NCI-H1694 (cell line): ENCODE results near the gene PPP6R3.
"Not testable (repeated sequence)": the region's sequence is repeated elsewhere in the genome, so short reads cannot be mapped to it uniquely, and the experiment has no call there.

Experiments
- DNase-seq: peaks from one replicate; lab custom pipeline; 2025; lab: John Stamatoyannopoulos, UW

Gene PPP6R3

GRCh38 chr11:68436162-68436888, 24.2 kb upstream of the PPP6R3 start:
- no peak for DNase-seq

DNA sequence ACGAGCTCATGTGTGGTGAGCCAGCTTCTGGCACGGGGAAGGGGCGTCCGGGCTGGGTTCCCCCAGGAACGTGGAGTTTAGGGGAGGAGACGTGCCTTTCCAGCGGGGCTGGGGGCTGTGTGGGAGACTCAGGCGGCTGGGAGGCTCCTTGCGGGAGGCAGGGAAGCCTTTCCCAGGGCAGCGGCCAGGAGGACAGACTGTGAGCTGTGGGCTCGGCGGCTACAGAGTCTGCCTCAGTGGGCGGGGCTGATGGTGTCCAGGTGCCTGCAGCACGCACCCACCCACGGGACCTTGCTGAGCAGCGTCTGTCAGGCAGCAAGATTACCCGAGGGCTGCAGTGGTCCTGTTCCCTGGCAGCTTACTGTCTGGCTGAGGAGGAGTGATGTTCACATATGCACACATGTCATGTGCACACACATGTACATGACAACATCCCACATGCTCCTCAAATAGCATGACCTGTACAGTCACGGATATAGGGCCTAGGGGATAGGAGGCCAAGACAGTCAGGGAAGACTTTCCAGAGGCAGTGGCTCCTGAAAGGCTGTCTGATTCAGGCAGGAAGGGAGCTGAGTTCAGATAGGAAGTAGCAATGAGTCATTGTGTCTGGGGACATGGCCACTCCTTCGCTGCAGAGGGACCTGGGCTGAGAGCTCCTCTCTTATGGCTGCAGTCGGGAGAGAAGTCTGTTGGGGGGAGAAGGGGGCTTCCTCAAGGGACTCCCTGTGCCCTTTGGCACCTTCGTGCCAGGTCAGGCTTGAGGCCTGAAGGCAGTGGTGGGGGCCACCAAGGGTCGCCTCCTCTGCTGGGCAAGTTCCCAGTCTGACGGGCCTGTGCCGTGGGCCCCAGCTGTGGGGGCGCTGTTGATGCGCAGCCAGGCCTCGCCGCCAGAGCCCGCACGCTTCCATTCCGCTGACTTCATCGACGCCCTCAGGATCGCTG, 23.3 kb upstream of the PPP6R3 start:
- DNase-seq = no peak

- DNase-seq = no peak
Measured at GRCh38 chr11:68437927-68438657, 22.5 kb upstream of the PPP6R3 start.

DNA sequence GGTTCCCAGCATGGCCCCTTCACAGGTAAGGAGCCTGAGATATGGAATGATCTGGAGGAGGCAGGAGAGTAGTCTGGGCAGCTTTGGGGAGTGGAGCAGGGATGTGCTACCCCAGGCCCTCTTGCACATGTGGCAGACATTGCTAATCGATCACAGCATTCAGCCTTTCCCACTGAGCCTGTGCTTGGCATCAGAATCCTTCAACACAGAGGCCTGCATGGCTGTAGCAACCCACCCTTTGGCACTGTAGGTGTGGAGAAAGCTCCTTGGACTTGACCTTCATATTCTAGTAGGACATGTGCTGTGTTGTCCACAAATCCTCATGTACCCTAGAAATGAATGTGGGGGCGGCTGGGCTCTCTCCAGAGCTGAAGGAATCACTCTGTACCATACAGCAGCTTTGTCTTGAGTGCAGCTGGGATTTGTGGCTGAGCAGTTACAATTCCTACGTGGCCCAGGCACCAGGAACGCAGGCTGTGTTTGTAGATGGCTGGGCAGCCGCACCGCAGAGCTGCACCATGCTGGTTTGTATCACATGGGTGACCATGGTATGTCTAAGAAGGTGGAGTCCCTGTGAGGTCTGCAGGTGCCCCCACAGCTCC, 21.8 kb upstream of the PPP6R3 start:
- DNase-seq = no peak

- DNase-seq = no peak
Measured at GRCh38 chr11:68439355-68440065, 21.0 kb upstream of the PPP6R3 start.

DNA sequence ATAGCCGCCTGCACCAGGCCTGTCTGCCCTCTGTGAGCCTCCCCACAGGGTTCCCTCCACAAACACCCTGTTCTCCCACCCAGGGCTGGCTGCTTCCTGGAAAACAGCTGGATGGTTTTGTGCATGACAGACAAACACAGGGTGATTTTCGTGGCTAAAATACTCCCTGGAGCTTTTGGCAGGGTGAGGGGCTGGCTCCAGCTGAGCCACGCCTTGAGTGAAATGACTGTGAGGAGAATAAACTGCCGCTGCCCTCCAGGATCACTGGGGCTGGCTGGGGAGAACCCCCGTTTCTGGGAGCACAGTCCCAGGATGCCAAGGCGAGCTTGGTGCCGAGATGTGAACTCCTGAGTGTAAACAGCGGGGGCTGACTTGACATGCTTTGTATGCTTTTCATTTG, 20.3 kb upstream of the PPP6R3 start:
- DNase-seq = no peak

DNA sequence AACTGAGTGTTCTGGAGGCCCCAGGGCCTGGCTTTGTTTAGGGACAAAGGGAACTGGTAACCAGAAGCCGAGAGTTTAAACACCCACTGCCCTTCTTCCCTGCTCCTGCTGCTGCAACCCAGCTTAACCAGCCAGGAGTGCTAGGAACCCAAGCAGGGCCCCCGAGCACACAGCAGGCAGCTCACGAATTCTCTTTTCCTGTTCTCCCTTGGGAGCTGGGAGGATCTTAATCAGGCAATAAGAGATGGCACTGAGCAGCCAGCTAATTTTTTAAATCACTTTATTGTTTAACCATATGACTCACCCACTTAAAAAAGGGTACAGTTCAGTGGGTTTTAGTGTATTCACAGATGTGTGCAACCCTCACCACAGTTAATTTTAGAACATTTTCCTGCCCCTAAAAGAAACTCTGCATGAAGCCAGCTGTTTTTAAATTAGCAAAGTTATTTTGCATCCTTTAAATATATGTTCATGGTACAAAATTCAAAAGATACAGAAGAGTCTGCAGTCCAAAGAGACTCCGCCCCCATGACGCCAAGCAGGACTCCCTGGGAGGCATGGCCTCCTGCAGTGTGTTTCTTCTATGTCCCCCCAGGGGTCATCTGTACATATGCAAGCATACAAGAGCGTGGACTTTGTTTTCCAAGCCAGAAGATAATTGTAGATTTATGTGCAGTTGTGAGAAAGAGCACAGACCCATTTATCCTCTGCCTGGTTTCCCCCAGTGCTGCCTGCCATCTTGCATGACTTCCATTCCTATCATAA, 18.9 kb upstream of the PPP6R3 start:
- DNase-seq = peak; percentile 36

GRCh38 chr11:68442433-68442832, 18.1 kb upstream of the PPP6R3 start:
- DNase-seq = peak; percentile 37

DNA sequence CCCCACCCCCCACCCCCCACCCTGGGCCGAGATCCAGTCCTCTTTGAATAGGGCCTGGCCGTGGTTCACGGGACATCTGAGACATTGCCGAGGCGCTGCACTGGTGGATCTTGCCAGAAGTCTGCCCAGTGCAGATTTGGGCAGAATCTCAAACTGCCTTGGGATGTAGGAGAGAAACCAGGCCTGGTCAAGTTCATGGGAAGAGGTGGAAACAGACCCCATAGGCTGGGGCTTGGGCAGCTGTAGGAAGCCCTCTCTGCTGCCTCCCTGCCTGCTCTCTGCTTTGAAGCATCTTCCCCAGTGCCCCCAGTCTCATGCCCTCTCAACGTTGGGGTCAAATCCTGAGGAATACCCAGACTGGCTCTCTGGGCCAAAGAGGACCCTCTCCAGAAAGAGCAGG, 16.0 kb upstream of the PPP6R3 start:
- DNase-seq = no peak

GRCh38 chr11:68445531-68446035, 15.0 kb upstream of the PPP6R3 start:
- no peak for DNase-seq

DNA sequence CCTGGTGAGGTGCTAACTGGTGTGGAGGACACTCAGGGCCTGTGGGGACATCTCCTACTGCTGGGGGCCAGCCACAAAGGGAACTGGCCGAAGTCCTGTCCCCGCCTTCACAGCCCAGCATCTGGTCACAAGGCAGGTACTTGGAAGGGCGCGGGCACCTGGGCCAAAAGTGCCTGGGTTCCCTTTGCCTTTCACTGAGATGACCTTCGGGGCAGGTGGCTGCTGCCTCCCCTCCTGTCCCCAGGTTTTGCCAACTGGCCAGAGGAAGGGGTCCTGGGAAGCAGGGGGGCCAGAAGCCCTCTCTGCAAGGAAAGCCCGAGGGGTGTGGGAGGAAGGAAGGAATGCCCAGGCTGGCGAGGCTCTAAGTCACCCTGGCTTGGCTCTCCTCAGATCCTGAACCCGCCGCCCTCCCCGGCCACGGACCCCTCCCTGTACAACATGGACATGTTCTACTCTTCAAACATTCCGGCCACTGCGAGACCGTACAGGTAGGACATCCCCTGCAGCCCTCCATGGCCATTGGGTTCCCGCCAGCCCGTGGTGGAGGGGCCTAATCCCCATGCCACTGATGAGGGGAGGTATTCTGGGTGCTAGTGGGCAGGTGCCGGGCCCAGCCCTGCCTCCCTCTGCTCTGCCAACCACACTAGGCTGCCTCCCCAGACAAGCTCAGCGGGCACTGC, 14.4 kb upstream of the PPP6R3 start:
- DNase-seq = no peak

DNA sequence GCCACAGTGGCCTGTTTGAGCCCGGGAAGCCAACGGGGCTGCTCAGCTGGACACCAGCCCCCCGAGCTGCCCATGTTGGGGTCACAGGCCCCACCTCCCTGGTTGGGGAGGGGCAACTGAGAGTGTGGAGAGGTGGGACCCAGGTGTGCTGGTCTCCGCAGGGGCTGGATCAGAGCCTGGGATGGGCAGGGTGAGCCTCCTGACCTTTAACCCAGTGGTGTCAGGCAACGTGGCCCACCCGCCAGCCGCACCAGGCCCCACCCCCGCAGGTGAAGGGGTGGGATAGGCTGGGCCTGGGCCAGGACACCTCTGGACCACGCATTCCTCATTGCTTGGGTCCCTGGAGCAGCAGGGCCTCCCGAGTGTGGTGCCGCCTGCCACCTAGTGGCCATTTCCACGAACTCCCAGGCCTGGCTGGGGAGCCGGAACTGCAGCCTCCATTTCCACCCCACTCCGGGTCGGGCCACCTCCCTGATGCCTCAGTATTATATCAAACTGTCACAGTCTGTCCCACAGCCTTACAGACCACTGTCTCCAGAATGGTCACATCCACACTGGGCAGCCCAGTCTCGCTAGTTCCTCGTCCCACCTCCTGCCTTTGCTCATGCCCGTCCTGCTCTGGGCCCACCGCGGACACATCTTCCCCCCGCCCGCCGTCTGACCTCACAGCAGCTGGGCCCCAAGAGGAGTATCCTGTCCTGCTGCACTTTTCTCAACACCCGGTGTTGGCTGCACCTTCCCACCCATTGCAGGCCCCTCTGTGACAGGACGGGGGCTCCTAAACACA, 13.3 kb upstream of the PPP6R3 start:
- peak; percentile 38 for DNase-seq

- DNase-seq = not testable (repeated sequence)
Measured at GRCh38 chr11:68447914-68448313, 12.6 kb upstream of the PPP6R3 start.

- no peak for DNase-seq
Measured at GRCh38 chr11:68448604-68449011, 11.9 kb upstream of the PPP6R3 start.

DNA sequence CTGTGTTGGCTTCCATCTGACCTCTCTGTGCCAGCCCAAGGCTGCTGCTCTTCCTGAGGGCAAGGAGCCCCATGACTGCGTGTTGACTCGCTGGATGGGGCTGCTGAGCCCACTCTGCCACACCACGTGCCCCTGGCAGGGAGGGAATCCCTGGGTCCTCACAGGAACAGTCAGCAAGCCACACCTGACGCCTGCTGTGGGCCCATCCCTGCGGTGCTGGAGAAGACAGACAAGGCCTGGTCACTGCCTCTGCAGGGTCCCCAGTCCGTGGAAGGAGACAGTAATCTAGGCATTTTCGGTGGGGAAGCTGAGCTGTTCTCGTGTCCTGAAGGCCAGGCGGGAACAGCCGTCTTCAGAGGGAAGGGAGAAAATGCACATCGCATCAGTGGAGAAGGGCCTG, 10.6 kb upstream of the PPP6R3 start:
- no peak for DNase-seq

GRCh38 chr11:68450711-68451110, 9.8 kb upstream of the PPP6R3 start:
- DNase-seq = no peak

DNA sequence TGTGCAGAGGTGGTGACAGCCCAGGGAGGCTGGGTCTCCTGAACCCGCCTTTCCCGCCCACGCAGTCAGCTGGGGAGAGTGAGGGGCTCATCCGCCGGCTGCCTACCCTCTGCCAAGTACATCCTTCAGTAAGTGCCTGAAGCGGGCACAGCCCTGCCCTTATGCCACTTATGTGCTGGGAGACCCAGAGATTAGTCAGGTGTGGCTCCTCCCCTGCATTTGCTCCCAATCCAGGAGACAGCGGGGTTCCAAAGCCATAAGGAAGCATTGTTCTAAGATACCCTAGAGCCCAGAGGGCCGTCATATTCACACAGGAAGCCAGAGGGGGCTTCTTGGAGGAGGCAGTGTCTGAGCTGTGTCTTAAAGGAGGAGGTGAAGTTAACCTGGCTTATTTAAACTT, 5.8 kb upstream of the PPP6R3 start:
- DNase-seq = no peak

DNA sequence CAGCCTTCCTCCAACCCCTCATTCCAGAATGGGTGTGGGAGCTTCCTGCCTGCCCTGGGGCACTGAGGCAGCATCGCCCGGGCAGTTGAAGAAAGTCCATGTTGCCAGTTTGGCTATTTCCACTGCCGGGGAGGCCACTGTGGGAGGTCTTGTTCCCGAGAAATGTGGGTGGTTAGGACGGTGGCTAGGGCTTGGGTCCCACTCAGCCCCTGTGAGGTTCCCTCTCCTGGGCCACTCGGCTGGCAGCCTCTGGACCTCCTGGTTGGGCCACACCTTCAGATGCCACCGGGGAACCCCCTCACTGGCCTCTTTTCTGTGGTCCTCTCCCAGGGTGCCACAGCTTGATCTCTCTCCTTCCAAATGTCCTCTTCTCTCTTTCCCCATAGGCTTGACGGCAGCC, 5.1 kb upstream of the PPP6R3 start:
- DNase-seq = no peak
